GM23338 (cell line): ENCODE data around the gene CNOT6. TPM values are rescaled to one million over a fixed set of nuclear protein-coding genes. Genes with fewer than 3 reads are reported as not detected.
A peak's percentile ranks its signal among the peaks of the same experiment; 100 is the strongest.

Experiments
- ATAC-seq: fragments of 200-7000 bp; cut with Tn5 transposase; 3 replicates; pipeline ENCODE4 v1.9.1; 2020
- DNase-seq: peaks from one replicate; pipeline ENCODE4 v3.0.0-alpha.2; 2015; ENCODE audit warnings: low spot score
- H2AFZ ChIP-seq: fragments of 200-600 bp; sonication (generic); 2 replicates; pipeline ENCODE4 v1.8.0; 2016; ENCODE audit warnings: antibody characterized with exemption, mild to moderate bottlenecking, moderate library complexity
- H3F3A ChIP-seq: fragments of 200-600 bp; sonication (generic); replicated peaks from 2 replicates; pipeline ENCODE4 v1.8.0; 2017; ENCODE audit warnings: antibody characterized with exemption, mixed run types, low read depth
- H3K27ac ChIP-seq: fragments of 200-600 bp; sonication (generic); 2 replicates; pipeline ENCODE4 v1.6.1; 2016; ENCODE audit warnings: low read depth
- H3K27me3 ChIP-seq: fragments of 200-600 bp; sonication (generic); 2 replicates; pipeline ENCODE4 v1.8.0; 2016; ENCODE audit warnings: mild to moderate bottlenecking, mixed run types, moderate library complexity; ENCODE audit not compliant: insufficient read depth
- H3K36me3 ChIP-seq: fragments of 200-600 bp; sonication (generic); 2 replicates; pipeline ENCODE4 v1.8.0; 2016; ENCODE audit warnings: mild to moderate bottlenecking; ENCODE audit not compliant: insufficient read depth
- H3K4me1 ChIP-seq: fragments of 200-600 bp; sonication (generic); 2 replicates; pipeline ENCODE4 v1.8.0; 2016; ENCODE audit warnings: mild to moderate bottlenecking, moderate library complexity; ENCODE audit not compliant: insufficient read depth
- H3K4me2 ChIP-seq: fragments of 200-600 bp; sonication (generic); 2 replicates; pipeline ENCODE4 v1.7.1; 2017; ENCODE audit warnings: mixed run types
- H3K4me3 ChIP-seq: fragments of 200-600 bp; sonication (generic); 2 replicates; pipeline ENCODE4 v1.6.1; 2016; ENCODE audit warnings: mixed run types
- H3K79me2 ChIP-seq: fragments of 200-600 bp; sonication (generic); replicated peaks from 2 replicates; pipeline ENCODE4 v1.8.0; 2017; ENCODE audit warnings: mild to moderate bottlenecking; ENCODE audit not compliant: insufficient read depth
- H3K9me2 ChIP-seq: fragments of 200-600 bp; sonication (generic); 2 replicates; pipeline ENCODE4 v1.8.0; 2017; ENCODE audit not compliant: insufficient read depth
- H4K20me1 ChIP-seq: fragments of 200-600 bp; sonication (generic); replicated peaks from 2 replicates; pipeline ENCODE4 v1.8.0; 2017; ENCODE audit warnings: mild to moderate bottlenecking; ENCODE audit not compliant: insufficient read depth
- H3K27ac Mint-ChIP-seq: 2 replicates; pipeline ENCODE4 v1.8.0; 2020; ENCODE audit warnings: inconsistent platforms, mild to moderate bottlenecking, moderate library complexity, mixed read lengths
- H3K27me3 Mint-ChIP-seq: 3 replicates; pipeline ENCODE4 v1.8.0; 2022; ENCODE audit warnings: low read depth, mild to moderate bottlenecking, moderate library complexity, mixed read lengths, inconsistent platforms; ENCODE audit not compliant: insufficient read depth, poor library complexity
- H3K36me3 Mint-ChIP-seq: 3 replicates; pipeline ENCODE4 v1.8.0; 2021; ENCODE audit warnings: low read depth, mild to moderate bottlenecking, inconsistent platforms, moderate library complexity, mixed read lengths
- H3K4me1 Mint-ChIP-seq: 3 replicates; pipeline ENCODE4 v1.8.0; 2020; ENCODE audit warnings: mild to moderate bottlenecking, inconsistent platforms, mixed read lengths
- H3K4me3 Mint-ChIP-seq: 3 replicates; pipeline ENCODE4 v1.8.0; 2021; ENCODE audit warnings: moderate library complexity, mild to moderate bottlenecking, inconsistent platforms, mixed read lengths
- H3K9me3 Mint-ChIP-seq: 3 replicates; pipeline ENCODE4 v1.8.0; 2020; ENCODE audit warnings: moderate library complexity, mild to moderate bottlenecking, inconsistent platforms, mixed read lengths
- CREB1 ChIP-seq: fragments of 250-450 bp; sonication (Bioruptor Pico); IDR thresholded peaks from 2 replicates; pipeline ENCODE4 v1.5.0; 2020; ENCODE audit warnings: low read depth, mild to moderate bottlenecking, moderate library complexity
- EZH2 ChIP-seq: fragments of 200-600 bp; sonication (generic); IDR thresholded peaks from one replicate; pipeline ENCODE4 v1.8.0; 2017; ENCODE audit warnings: antibody characterized with exemption, mild to moderate bottlenecking, low read depth; ENCODE audit not compliant: unreplicated experiment
- JUNB ChIP-seq: IDR thresholded peaks from one replicate; pipeline ENCODE4 v1.6.1; 2016; ENCODE audit warnings: antibody characterized with exemption; ENCODE audit not compliant: unreplicated experiment
- NANOG ChIP-seq: IDR thresholded peaks from 2 replicates; pipeline ENCODE4 v1.6.1; 2016; ENCODE audit warnings: antibody characterized with exemption, borderline replicate concordance
- STAT1 ChIP-seq: IDR thresholded peaks from one replicate; pipeline ENCODE4 v1.6.1; 2016; ENCODE audit warnings: antibody characterized with exemption; ENCODE audit not compliant: unreplicated experiment
- ZNF331 ChIP-seq: fragments of 250-450 bp; sonication (Bioruptor Pico); IDR thresholded peaks from 2 replicates; pipeline ENCODE4 v1.5.0; 2020; ENCODE audit warnings: low read depth, mild to moderate bottlenecking, moderate library complexity
- polyA plus RNA-seq: library from polyadenylated mRNA; unstranded; fragments of >200 nt; fragmentation: Nextera tagmentation; extraction: Ambion mirVana; gene quantifications from 2 replicates; pipeline ENCODE4 v1.2.1, GENCODE V29; 2016
- total RNA-seq: library from RNA; depleted of rRNA; stranded (reverse); fragments of >200 nt; shearing (Covaris generic); gene quantifications from 2 replicates; pipeline ENCODE4 v1.2.3, GENCODE V29; 2014
- TF ChIP-seq, protein P1 (sequence below): IDR thresholded peaks from one replicate; pipeline ENCODE4 v1.6.1; 2018; ENCODE audit warnings: antibody characterized with exemption; ENCODE audit not compliant: unreplicated experiment
- TF ChIP-seq, protein P2 (sequence below): fragments of 250-450 bp; sonication (Bioruptor Pico); IDR thresholded peaks from 2 replicates; pipeline ENCODE4 v1.5.0; 2020; ENCODE audit warnings: mild to moderate bottlenecking, moderate library complexity
- TF ChIP-seq, protein P3 (sequence below), 2 experiments: fragments of 200-600 bp in 1 of 2; sonication (generic) in 1 of 2; conservative IDR thresholded peaks; 2 replicates each; pipeline versions ENCODE4 v1.5.1 to v1.6.1; 2016 to 2017; ENCODE audit warnings: antibody characterized with exemption in 2 of 2, low read depth in 2 of 2, mild to moderate bottlenecking in 2 of 2, moderate library complexity in 1 of 2

The CNOT6 gene
- total and polyA plus RNA-seq, 2 experiments from 2014 or later = 14.6 to 38.7 TPM

DNA sequence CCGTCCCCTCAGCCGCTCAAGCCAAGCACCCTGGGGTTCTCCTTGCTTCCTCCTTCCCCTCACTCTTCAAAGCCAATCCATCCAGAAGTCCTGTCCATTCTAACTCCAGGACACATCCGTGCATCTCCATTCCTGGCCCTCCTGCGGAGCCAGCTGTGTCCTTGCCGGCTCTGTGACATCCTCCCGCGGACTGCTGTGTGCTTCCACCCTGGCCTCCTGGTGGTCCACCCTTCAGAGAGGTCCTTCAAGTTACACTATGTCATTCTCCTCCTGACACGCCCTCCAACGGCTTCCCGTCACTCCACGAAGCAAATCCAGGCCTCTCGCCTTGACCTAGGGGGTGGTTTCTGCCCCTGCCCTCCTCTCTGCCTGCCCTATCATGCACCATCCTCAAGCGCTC, 110.1 kb downstream of the CNOT6 start:
- Histone ChIP-seq H3K9me2 (no peaks in the 10 kb centered on the region), H3F3A (no peaks in the 10 kb centered on the region), H3K27me3 (no peaks in the 10 kb centered on the region), H3K27ac (no peak overlapping the region), H4K20me1 (no peaks in the 10 kb centered on the region), H3K4me2 (no peak overlapping the region), H3K36me3 (no peaks in the 10 kb centered on the region), H2AFZ (no peak overlapping the region), H3K79me2 (no peaks in the 10 kb centered on the region), H3K4me3 (no peak overlapping the region), H3K4me1 (no peaks in the 10 kb centered on the region)
- peaks cover 7% of the 10 kb centered on the region; the same call in 1 of the 3 replicates for H3K4me1 Mint-ChIP-seq
- no peaks in the 10 kb centered on the region for H3K9me3 Mint-ChIP-seq
- no peak for ATAC-seq
- no peak overlapping the region for H3K27ac Mint-ChIP-seq
- H3K36me3 Mint-ChIP-seq = no peaks in the 10 kb centered on the region; the same call in 2 of the 3 replicates
- peaks cover 15% of the 10 kb centered on the region for H3K27me3 Mint-ChIP-seq
- no peak for DNase-seq
- no peak overlapping the region for H3K4me3 Mint-ChIP-seq
- TF ChIP-seq NANOG (no peak), JUNB (no peak), ZNF331 (CRISPR knock-in tag) (no peak), CREB1 (CRISPR knock-in tag) (no peak), STAT1 (no peak)
- TF ChIP-seq, protein P1, sequence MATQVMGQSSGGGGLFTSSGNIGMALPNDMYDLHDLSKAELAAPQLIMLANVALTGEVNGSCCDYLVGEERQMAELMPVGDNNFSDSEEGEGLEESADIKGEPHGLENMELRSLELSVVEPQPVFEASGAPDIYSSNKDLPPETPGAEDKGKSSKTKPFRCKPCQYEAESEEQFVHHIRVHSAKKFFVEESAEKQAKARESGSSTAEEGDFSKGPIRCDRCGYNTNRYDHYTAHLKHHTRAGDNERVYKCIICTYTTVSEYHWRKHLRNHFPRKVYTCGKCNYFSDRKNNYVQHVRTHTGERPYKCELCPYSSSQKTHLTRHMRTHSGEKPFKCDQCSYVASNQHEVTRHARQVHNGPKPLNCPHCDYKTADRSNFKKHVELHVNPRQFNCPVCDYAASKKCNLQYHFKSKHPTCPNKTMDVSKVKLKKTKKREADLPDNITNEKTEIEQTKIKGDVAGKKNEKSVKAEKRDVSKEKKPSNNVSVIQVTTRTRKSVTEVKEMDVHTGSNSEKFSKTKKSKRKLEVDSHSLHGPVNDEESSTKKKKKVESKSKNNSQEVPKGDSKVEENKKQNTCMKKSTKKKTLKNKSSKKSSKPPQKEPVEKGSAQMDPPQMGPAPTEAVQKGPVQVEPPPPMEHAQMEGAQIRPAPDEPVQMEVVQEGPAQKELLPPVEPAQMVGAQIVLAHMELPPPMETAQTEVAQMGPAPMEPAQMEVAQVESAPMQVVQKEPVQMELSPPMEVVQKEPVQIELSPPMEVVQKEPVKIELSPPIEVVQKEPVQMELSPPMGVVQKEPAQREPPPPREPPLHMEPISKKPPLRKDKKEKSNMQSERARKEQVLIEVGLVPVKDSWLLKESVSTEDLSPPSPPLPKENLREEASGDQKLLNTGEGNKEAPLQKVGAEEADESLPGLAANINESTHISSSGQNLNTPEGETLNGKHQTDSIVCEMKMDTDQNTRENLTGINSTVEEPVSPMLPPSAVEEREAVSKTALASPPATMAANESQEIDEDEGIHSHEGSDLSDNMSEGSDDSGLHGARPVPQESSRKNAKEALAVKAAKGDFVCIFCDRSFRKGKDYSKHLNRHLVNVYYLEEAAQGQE = no peak

DNA sequence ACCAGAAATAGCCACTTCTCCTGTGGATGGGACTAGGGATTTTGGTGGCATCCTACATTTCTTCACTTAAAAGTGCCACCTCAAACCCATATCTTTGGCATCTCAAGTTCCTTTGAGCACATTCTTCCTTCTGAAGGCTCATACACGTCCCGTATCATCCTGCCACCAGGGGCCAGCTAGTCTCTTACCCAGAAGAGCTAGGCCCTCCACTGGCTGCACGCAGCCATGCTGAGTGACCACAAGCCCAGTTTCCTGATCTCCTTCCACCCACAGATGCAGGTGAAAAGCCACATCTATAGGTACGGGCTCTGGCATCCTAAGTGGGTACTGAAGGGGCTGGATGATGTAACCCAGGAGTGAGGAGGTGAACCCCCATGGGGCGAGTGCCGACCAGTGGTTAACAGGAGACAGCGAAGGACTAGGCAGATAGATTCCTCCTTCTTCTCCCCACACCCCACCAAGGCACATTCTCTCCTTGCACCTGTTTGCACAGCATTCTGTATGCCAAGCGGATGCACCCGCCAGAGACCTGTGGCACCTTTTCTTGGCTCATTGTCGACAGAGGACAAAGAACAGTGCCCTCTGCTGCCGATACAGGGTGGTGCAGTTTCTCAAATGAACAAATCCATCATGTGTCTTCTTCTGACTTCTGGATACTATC, 111.5 kb downstream of the CNOT6 start:
- no peak overlapping the region for H3K4me2 ChIP-seq
- peaks cover 12% of the 10 kb centered on the region for H3K27me3 Mint-ChIP-seq
- ATAC-seq (peak; percentile 56), DNase-seq (peak; percentile 82)
- no peaks in the 10 kb centered on the region for H3K79me2 ChIP-seq
- H4K20me1 ChIP-seq = no peaks in the 10 kb centered on the region
- H3K27ac Mint-ChIP-seq = no peak overlapping the region
- H3K36me3 Mint-ChIP-seq = no peaks in the 10 kb centered on the region
- no peaks in the 10 kb centered on the region for H3K9me2 ChIP-seq
- H3K27me3 ChIP-seq = no peaks in the 10 kb centered on the region
- no peaks in the 10 kb centered on the region for H3K9me3 Mint-ChIP-seq
- H3K4me3 Mint-ChIP-seq = no peak overlapping the region
- no peaks in the 10 kb centered on the region for H3K36me3 ChIP-seq
- no peak overlapping the region for H2AFZ ChIP-seq
- H3F3A ChIP-seq = no peaks in the 10 kb centered on the region
- H3K4me1 ChIP-seq = no peaks in the 10 kb centered on the region
- H3K4me3 ChIP-seq = no peak overlapping the region
- no peak overlapping the region for H3K27ac ChIP-seq
- H3K4me1 Mint-ChIP-seq = peaks cover 7% of the 10 kb centered on the region; the same call in 1 of the 3 replicates
- TF ChIP-seq, protein P2, sequence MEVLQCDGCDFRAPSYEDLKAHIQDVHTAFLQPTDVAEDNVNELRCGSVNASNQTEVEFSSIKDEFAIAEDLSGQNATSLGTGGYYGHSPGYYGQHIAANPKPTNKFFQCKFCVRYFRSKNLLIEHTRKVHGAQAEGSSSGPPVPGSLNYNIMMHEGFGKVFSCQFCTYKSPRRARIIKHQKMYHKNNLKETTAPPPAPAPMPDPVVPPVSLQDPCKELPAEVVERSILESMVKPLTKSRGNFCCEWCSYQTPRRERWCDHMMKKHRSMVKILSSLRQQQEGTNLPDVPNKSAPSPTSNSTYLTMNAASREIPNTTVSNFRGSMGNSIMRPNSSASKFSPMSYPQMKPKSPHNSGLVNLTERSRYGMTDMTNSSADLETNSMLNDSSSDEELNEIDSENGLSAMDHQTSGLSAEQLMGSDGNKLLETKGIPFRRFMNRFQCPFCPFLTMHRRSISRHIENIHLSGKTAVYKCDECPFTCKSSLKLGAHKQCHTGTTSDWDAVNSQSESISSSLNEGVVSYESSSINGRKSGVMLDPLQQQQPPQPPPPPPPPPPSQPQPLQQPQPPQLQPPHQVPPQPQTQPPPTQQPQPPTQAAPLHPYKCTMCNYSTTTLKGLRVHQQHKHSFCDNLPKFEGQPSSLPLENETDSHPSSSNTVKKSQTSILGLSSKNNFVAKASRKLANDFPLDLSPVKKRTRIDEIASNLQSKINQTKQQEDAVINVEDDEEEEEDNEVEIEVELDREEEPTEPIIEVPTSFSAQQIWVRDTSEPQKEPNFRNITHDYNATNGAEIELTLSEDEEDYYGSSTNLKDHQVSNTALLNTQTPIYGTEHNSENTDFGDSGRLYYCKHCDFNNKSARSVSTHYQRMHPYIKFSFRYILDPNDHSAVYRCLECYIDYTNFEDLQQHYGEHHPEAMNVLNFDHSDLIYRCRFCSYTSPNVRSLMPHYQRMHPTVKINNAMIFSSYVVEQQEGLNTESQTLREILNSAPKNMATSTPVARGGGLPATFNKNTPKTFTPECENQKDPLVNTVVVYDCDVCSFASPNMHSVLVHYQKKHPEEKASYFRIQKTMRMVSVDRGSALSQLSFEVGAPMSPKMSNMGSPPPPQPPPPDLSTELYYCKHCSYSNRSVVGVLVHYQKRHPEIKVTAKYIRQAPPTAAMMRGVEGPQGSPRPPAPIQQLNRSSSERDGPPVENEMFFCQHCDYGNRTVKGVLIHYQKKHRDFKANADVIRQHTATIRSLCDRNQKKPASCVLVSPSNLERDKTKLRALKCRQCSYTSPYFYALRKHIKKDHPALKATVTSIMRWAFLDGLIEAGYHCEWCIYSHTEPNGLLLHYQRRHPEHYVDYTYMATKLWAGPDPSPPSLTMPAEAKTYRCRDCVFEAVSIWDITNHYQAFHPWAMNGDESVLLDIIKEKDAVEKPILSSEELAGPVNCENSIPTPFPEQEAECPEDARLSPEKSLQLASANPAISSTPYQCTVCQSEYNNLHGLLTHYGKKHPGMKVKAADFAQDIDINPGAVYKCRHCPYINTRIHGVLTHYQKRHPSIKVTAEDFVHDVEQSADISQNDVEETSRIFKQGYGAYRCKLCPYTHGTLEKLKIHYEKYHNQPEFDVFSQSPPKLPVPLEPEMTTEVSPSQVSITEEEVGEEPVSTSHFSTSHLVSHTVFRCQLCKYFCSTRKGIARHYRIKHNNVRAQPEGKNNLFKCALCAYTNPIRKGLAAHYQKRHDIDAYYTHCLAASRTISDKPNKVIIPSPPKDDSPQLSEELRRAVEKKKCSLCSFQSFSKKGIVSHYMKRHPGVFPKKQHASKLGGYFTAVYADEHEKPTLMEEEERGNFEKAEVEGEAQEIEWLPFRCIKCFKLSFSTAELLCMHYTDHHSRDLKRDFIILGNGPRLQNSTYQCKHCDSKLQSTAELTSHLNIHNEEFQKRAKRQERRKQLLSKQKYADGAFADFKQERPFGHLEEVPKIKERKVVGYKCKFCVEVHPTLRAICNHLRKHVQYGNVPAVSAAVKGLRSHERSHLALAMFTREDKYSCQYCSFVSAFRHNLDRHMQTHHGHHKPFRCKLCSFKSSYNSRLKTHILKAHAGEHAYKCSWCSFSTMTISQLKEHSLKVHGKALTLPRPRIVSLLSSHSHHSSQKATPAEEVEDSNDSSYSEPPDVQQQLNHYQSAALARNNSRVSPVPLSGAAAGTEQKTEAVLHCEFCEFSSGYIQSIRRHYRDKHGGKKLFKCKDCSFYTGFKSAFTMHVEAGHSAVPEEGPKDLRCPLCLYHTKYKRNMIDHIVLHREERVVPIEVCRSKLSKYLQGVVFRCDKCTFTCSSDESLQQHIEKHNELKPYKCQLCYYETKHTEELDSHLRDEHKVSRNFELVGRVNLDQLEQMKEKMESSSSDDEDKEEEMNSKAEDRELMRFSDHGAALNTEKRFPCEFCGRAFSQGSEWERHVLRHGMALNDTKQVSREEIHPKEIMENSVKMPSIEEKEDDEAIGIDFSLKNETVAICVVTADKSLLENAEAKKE (CRISPR knock-in tag) = 0 out of 2 replicates have a peak, but pooled peaks have one; percentile 12
- TF ChIP-seq, protein P3, sequence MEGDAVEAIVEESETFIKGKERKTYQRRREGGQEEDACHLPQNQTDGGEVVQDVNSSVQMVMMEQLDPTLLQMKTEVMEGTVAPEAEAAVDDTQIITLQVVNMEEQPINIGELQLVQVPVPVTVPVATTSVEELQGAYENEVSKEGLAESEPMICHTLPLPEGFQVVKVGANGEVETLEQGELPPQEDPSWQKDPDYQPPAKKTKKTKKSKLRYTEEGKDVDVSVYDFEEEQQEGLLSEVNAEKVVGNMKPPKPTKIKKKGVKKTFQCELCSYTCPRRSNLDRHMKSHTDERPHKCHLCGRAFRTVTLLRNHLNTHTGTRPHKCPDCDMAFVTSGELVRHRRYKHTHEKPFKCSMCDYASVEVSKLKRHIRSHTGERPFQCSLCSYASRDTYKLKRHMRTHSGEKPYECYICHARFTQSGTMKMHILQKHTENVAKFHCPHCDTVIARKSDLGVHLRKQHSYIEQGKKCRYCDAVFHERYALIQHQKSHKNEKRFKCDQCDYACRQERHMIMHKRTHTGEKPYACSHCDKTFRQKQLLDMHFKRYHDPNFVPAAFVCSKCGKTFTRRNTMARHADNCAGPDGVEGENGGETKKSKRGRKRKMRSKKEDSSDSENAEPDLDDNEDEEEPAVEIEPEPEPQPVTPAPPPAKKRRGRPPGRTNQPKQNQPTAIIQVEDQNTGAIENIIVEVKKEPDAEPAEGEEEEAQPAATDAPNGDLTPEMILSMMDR (conservative IDR thresholded peaks at IDR 0.05; ENCODE audit: low read depth in 2 of 2) = peak; percentile 86 to 87
- TF ChIP-seq EZH2 = no peak
